Measurements from ENCODE around the gene SNRK. TPM values are rescaled to one million over a fixed set of nuclear protein-coding genes. Genes with fewer than 3 reads are reported as not detected.
A peak's percentile ranks its signal among the peaks of the same experiment; 100 is the strongest.

SNRK gene
- total and polyA plus RNA-seq, 2 of the 13 experiments (the other 11 are each of a cell fraction or from before 2014, with no cell fraction given) = 11.4 to 16.1 TPM

DNA sequence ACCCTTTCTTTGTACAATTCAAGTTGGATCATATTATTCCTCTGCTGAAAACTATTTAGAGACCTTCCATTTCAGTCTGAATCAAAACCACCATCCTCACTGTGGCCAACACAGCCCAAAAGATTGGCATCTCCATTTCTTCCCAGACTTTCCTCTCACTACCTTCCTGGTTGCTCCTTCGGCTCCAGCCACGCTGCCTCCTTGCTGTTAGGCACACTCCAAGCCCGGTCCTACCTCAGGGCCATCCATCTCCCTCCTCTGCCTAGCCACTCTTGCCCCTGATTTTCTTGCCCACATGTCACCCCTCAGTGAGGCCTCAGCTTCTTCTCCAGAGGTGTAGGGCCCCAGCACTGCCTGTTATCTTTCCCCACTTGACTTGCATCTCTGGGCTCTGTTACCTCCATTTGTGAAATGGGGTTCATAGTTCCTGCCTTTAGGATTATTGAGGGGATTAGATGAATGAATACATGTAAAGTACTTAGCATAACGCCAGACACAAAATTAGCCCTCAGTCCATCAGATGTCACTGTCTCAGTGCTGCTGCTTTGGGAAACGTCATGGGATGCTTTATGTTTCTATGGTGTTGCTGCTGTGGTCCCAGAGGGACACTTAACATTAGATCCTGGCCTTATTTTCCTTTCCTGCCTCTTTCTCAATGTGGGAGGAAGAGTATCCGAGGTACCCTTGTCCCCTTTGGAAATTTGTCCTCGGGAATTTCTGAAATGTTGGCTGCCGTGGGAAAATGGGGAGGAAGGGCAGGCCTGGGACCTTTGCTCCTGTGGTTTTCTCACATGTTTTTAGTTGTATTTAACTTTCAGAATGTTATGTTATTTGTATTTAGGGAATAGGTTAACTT is 31.3 kb downstream of the SNRK start (continued):
- TF ChIP-seq, protein P1, sequence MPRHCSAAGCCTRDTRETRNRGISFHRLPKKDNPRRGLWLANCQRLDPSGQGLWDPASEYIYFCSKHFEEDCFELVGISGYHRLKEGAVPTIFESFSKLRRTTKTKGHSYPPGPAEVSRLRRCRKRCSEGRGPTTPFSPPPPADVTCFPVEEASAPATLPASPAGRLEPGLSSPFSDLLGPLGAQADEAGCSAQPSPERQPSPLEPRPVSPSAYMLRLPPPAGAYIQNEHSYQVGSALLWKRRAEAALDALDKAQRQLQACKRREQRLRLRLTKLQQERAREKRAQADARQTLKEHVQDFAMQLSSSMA (CRISPR knock-in tag; IDR thresholded peaks at IDR 0.05) = no peak
- TF ChIP-seq, protein P2, sequence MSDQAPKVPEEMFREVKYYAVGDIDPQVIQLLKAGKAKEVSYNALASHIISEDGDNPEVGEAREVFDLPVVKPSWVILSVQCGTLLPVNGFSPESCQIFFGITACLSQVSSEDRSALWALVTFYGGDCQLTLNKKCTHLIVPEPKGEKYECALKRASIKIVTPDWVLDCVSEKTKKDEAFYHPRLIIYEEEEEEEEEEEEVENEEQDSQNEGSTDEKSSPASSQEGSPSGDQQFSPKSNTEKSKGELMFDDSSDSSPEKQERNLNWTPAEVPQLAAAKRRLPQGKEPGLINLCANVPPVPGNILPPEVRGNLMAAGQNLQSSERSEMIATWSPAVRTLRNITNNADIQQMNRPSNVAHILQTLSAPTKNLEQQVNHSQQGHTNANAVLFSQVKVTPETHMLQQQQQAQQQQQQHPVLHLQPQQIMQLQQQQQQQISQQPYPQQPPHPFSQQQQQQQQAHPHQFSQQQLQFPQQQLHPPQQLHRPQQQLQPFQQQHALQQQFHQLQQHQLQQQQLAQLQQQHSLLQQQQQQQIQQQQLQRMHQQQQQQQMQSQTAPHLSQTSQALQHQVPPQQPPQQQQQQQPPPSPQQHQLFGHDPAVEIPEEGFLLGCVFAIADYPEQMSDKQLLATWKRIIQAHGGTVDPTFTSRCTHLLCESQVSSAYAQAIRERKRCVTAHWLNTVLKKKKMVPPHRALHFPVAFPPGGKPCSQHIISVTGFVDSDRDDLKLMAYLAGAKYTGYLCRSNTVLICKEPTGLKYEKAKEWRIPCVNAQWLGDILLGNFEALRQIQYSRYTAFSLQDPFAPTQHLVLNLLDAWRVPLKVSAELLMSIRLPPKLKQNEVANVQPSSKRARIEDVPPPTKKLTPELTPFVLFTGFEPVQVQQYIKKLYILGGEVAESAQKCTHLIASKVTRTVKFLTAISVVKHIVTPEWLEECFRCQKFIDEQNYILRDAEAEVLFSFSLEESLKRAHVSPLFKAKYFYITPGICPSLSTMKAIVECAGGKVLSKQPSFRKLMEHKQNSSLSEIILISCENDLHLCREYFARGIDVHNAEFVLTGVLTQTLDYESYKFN (CRISPR knock-in tag; conservative IDR thresholded peaks at IDR 0.05) = peak; percentile 70
- TF ChIP-seq U2AF1 (optimal IDR thresholded peaks at IDR 0.05; ENCODE audit: low read depth, low read length) = no peak
- no peak for TF ChIP-seq ZNF354B (CRISPR knock-in tag; IDR thresholded peaks at IDR 0.05)
- no peak for TF ChIP-seq XBP1 (CRISPR knock-in tag; IDR thresholded peaks at IDR 0.05)
- TF ChIP-seq, protein P3, sequence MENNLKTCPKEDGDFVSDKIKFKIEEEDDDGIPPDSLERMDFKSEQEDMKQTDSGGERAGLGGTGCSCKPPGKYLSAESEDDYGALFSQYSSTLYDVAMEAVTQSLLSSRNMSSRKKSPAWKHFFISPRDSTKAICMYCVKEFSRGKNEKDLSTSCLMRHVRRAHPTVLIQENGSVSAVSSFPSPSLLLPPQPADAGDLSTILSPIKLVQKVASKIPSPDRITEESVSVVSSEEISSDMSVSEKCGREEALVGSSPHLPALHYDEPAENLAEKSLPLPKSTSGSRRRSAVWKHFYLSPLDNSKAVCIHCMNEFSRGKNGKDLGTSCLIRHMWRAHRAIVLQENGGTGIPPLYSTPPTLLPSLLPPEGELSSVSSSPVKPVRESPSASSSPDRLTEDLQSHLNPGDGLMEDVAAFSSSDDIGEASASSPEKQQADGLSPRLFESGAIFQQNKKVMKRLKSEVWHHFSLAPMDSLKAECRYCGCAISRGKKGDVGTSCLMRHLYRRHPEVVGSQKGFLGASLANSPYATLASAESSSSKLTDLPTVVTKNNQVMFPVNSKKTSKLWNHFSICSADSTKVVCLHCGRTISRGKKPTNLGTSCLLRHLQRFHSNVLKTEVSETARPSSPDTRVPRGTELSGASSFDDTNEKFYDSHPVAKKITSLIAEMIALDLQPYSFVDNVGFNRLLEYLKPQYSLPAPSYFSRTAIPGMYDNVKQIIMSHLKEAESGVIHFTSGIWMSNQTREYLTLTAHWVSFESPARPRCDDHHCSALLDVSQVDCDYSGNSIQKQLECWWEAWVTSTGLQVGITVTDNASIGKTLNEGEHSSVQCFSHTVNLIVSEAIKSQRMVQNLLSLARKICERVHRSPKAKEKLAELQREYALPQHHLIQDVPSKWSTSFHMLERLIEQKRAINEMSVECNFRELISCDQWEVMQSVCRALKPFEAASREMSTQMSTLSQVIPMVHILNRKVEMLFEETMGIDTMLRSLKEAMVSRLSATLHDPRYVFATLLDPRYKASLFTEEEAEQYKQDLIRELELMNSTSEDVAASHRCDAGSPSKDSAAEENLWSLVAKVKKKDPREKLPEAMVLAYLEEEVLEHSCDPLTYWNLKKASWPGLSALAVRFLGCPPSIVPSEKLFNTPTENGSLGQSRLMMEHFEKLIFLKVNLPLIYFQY (CRISPR knock-in tag; IDR thresholded peaks at IDR 0.05; ENCODE audit: borderline replicate concordance) = no peak
- no peak for TF ChIP-seq AHR (CRISPR knock-in tag; IDR thresholded peaks at IDR 0.05)
- TF ChIP-seq ZNF629 (CRISPR knock-in tag; conservative IDR thresholded peaks at IDR 0.05) = no peak
- TF ChIP-seq, protein P4, sequence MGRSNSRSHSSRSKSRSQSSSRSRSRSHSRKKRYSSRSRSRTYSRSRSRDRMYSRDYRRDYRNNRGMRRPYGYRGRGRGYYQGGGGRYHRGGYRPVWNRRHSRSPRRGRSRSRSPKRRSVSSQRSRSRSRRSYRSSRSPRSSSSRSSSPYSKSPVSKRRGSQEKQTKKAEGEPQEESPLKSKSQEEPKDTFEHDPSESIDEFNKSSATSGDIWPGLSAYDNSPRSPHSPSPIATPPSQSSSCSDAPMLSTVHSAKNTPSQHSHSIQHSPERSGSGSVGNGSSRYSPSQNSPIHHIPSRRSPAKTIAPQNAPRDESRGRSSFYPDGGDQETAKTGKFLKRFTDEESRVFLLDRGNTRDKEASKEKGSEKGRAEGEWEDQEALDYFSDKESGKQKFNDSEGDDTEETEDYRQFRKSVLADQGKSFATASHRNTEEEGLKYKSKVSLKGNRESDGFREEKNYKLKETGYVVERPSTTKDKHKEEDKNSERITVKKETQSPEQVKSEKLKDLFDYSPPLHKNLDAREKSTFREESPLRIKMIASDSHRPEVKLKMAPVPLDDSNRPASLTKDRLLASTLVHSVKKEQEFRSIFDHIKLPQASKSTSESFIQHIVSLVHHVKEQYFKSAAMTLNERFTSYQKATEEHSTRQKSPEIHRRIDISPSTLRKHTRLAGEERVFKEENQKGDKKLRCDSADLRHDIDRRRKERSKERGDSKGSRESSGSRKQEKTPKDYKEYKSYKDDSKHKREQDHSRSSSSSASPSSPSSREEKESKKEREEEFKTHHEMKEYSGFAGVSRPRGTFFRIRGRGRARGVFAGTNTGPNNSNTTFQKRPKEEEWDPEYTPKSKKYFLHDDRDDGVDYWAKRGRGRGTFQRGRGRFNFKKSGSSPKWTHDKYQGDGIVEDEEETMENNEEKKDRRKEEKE (IDR thresholded peaks at IDR 0.05) = no peak
- no peak for TF ChIP-seq ZNF816 (CRISPR knock-in tag; IDR thresholded peaks at IDR 0.05; ENCODE audit: borderline replicate concordance)
- 0 out of 2 replicates have a peak, but pooled peaks have one; percentile 54 for TF ChIP-seq ZNF567 (CRISPR knock-in tag; IDR thresholded peaks at IDR 0.05; ENCODE audit: borderline replicate concordance)
- no peak for TF ChIP-seq ZNF720 (CRISPR knock-in tag; IDR thresholded peaks at IDR 0.05)
- TF ChIP-seq KLF6 (CRISPR knock-in tag; IDR thresholded peaks at IDR 0.05) = no peak
- TF ChIP-seq ZNF124 (CRISPR knock-in tag; IDR thresholded peaks at IDR 0.05) = no peak
- TF ChIP-seq ZNF747 (CRISPR knock-in tag; IDR thresholded peaks at IDR 0.05; ENCODE audit: borderline replicate concordance) = no peak
- no peak for TF ChIP-seq FOXA1 (IDR thresholded peaks at IDR 0.05)
- TF ChIP-seq FOXA1 (CRISPR knock-in tag; IDR thresholded peaks at IDR 0.05) = no peak
- TF ChIP-seq, protein P5, sequence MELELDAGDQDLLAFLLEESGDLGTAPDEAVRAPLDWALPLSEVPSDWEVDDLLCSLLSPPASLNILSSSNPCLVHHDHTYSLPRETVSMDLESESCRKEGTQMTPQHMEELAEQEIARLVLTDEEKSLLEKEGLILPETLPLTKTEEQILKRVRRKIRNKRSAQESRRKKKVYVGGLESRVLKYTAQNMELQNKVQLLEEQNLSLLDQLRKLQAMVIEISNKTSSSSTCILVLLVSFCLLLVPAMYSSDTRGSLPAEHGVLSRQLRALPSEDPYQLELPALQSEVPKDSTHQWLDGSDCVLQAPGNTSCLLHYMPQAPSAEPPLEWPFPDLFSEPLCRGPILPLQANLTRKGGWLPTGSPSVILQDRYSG (CRISPR knock-in tag; IDR thresholded peaks at IDR 0.05) = no peak

Measured in HepG2 (cell line).